NCI-H2107 treated with DMSO at 0.1 percent for 48 hours (cell line): ENCODE data around the gene CTBP2.
"Not testable (repeated sequence)": the region's sequence is repeated elsewhere in the genome, so short reads cannot be mapped to it uniquely, and the experiment has no call there.

Source experiments
- DNase-seq: peaks from one replicate; lab custom pipeline; 2025; ENCODE audit not compliant: unreplicated experiment; lab: John Stamatoyannopoulos, UW

CTBP2 gene

GRCh38 chr10:125186431-125187170 lies 26.2 kb upstream of the CTBP2 start:
- no peak for DNase-seq

DNA sequence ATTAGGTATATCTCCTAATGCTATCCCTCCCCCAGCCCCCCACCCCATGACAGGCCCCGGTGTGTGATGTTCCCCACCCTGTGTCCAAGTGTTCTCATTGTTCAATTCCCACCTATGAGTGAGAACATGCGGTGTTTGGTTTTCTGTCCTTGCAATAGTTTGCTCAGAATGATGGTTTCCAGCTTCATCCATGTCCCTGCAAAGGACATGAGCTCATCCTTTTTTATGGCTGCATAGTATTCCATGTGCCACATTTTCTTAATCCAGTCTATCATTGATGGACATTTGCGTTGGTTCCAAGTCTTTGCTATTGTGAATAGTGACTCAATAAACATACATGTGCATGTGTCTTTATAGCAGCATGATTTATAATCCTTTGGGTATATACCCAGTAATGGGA lies 18.7 kb upstream of the CTBP2 start:
- DNase-seq = not testable (repeated sequence)

DNA sequence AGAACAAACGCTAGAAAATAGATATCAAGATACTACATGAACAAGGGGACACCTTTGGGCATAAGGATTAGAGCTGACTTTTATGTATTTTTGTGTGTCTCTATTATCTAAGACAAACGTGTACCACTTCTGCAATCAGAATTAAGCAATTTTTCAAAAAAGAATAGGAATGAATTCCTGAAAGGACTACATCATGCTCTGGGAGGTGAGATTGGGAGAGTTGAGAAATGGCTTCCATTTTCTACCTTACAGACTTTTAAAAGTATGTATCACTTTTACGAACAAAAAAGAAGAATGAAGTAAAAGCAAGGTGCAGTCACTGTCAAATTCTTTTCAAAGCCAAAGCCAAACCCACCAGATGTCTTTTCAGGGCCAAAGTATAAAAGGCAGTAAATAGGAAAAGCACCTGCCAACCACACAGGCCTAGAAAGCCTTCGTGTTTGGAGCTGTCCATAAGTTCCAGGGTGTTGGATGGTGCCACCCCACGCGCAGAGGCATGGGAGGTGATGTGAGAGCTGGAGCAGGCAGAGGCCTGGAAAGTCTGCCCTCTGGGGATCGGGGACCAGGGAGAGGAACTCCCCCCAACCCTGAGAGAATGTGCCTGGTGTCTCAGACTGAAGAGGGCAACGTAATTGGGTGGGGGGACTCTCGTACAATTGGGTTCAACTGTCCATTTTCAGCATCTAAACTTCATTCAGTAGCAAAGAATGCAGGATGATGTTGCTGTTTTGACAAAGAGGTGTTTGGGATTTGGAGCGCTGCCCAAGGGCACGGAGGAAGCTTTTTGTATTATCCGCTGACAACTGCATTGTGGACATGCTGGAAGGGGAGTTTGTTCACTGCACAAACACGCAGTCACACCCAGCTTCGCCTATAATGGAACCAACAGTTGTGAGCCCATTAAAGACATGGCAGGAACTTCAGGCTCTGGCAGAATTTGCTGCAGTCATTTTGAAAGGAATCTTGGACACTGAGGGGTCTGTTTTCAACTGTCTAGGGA lies 17.6 kb upstream of the CTBP2 start:
- no peak for DNase-seq

- DNase-seq = no peak
Observed at GRCh38 chr10:125175807-125176206, 15.4 kb upstream of the CTBP2 start.

DNA sequence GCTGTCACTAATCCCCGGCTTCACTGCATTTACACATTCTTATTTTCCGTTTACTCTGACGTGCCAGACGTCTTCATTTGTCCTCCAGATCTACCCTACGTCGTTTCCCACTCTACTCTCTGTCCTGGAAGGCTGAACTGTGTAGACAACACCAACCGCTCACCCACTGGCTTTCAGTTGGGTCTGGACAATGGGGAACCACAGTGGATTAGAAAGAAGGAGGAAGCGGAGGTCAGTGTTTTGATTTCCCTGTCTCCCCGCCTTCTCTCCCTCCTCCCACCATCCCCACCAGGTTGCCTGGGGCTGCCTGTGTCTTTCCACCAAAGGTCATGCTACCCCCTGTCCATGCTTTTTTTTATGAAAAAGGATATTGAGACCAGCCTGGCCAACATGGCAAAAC lies 14.0 kb upstream of the CTBP2 start:
- DNase-seq = no peak

DNA sequence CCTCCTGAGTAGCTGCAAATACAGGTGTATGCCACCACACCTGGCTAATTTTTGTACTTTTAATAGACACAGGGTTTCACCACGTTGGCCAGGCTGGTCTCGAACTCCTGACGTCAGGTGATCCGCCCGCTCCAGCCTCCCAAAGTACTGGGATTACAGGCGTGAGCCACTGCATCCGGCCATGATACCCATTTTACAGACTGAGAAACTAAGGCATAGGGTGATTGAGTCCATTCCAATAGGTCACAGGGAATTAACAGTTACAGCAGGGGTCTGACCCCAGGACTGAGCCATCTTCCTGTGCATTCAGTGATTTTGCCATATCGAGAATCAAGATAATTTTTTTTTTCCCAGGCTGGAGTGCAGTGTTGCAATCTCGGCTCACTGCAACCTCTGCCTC lies 12.3 kb upstream of the CTBP2 start:
- no peak for DNase-seq

DNA sequence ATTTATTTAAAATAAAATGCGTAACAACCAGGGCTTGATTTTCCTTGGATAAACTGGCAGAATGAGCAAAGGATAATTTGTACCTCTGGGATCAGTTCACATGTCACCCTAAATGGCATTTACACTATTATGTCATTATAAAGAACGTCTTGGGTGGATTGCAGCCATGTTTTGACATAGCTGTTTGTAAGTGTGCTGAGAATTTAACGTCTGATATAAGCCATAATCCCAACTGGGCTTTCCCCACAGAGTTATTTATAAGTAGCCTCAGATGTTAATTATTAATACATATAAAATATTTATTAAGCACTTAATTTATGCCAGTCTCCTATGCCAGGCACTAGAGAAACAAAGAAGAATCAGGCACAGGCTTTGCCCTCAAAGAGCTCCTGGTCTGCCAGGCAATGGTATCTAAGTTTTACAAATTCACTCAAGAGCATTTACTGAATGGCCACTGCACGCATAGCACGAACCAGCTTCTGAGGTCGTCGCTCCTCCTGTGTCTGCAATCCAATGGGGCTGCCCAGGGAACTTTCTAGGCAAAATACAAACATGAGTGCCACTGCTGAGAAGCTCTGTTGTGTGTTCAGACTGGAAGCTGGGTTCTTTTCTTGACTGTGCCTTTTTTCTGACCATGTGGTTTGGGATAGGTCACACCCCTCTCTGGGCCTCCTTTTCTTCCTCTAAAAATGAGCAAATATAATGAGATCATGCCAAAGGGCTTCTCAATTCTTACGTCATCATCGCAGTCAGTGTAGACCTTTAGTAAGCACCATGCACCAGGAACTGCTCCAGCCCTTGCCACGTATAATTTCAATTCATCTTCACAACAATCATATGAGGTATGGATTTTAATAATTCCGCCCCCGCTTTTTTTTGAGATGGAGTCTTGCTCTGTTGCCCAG lies 11.3 kb upstream of the CTBP2 start:
- DNase-seq = no peak

- DNase-seq = no peak
Observed at GRCh38 chr10:125169915-125170314, 9.6 kb upstream of the CTBP2 start.

- no peak for DNase-seq
Observed at GRCh38 chr10:125169279-125169678, 8.9 kb upstream of the CTBP2 start.

DNA sequence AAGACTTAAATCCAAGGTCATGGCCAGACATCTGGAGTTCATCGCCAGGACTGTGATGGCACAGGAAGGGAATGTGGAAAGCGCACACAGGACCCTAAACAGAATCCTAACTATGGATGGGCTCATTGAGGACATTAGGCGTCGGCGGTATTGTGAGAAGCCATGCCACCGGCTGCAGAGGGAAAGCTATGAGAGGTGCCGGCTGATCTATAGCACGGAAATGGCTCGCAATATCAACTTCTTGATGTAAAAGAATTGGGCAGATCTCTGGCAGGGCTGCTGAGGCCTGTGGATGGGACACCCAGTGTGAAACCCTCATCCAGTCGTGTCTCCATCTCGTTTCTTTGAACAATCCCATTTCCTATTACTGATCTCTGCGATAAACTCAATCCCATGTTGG lies 6.3 kb upstream of the CTBP2 start:
- no peak for DNase-seq

GRCh38 chr10:125165584-125166573 lies 5.5 kb upstream of the CTBP2 start:
- DNase-seq = no peak

- DNase-seq = no peak
Observed at GRCh38 chr10:125164421-125164820, 4.1 kb upstream of the CTBP2 start.

DNA sequence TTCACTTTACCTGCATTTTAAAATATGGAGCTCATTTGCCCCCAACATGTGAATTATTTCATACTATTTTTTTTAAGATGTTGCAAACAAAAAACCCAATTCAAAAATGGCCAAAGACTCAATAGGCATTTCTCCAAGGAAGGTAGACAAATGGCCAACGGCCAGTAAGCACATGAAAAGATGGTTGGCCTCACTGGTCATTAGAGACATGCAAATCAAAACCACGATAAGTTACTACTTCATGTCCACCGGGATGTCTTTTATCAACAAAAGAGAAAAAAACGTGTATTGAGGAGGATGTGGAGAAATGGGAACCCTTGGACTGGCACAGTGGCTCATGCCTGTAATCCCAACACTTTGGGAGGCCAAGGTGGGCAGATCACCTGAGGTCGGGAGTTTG lies 3.4 kb upstream of the CTBP2 start:
- DNase-seq = no peak

DNA sequence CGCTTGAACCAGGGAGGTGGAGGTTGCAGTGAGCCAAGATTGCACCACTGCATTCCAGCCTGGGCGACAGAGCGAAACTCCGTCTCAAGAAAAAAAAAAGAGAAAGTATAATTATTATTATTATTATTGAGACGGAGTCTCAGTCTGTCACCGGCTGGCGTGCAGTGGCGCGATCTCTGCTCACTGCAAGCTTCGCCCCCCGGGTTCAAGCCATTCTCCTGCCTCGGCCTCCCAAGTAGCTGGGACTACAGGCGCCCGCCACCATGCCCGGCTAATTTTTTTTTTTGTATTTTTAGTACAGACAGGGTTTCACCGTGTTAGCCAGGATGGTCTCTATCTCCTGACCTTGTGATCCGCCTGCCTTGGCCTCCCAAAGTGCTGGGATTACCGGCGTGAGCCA lies 2.9 kb upstream of the CTBP2 start:
- not testable (repeated sequence) for DNase-seq

- DNase-seq = no peak
Observed at GRCh38 chr10:125162120-125162931, 2.0 kb upstream of the CTBP2 start.

GRCh38 chr10:125161707-125162119 lies 1.4 kb upstream of the CTBP2 start:
- no peak for DNase-seq

DNA sequence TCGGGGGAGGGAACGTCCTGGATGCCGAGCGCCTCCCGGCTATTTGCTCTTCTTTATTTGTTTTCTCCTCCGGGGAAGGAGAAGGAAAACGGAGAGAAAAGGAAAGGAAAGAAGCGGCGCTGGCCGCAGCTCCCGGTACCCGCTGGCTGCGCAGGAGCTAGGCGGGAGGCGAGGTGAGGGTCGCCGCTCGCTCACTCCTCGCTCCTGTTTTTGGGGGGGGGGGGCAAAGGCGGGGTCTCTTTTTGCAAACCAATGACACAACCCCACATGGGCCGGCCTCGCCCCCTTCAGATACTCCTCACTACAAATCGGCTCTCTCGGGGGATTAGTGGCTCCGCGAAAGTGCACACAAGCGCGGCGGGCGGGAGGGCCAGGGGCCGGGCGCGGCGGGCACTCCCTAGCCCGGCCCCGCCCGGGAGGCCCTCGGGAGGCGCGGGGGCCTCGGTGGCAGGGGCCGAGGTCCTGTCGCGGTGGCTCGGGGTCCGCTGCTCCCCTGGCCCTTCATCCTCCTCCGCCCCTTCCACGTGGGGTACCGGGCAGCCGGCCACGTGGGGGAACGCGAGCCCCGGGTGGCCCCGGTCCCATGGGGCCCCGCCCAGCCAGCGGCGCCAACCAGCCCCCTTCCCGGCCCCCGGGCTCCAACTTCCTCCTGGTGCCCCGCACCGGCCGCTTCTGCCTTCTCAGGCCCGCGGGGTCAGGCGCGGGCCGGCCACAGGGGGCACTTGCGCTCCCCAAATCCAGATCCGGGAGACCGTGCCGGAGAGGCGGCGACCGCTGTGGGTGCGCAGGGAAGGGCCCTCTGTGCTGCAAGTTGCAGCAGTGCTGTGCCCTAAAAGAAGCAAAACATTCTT lies 718 bp upstream of the CTBP2 start:
- peak; percentile 30 for DNase-seq

GRCh38 chr10:125159486-125159931 lies 854 bp downstream of the CTBP2 start:
- DNase-seq = no peak
